Stimulated activated CD8-positive, alpha-beta memory T cell treated with anti-CD3 and anti-CD28 coated beads, Interleukin-7, amount 100 ng/mL, for 4 hours (primary cell): ENCODE results near the gene ABCG1.

ENCODE experiments used
- DNase-seq, 2 donors: peaks; one replicate each; pipeline ENCODE4 v3.0.0-alpha.2; 2020; ENCODE audit warnings: low read depth in 2 of 2

Gene ABCG1

GRCh38 chr21:42266971-42267556, 48.1 kb downstream of the ABCG1 start:
- no peak for DNase-seq

- no peak for DNase-seq
Measured at GRCh38 chr21:42269386-42269785, 50.4 kb downstream of the ABCG1 start.

- no peak for DNase-seq
Measured at GRCh38 chr21:42271065-42271464, 52.1 kb downstream of the ABCG1 start.

- no peak for DNase-seq
Measured at GRCh38 chr21:42272109-42272962, 53.4 kb downstream of the ABCG1 start.

- no peak for DNase-seq
Measured at GRCh38 chr21:42272984-42273600, 54.2 kb downstream of the ABCG1 start.

GRCh38 chr21:42276076-42276475, 57.1 kb downstream of the ABCG1 start:
- DNase-seq: no peak

GRCh38 chr21:42276526-42277154, 57.7 kb downstream of the ABCG1 start:
- no peak for DNase-seq

GRCh38 chr21:42277593-42277992, 58.7 kb downstream of the ABCG1 start:
- no peak for DNase-seq

GRCh38 chr21:42278451-42279149, 59.7 kb downstream of the ABCG1 start:
- no peak for DNase-seq

GRCh38 chr21:42279341-42279871, 60.5 kb downstream of the ABCG1 start:
- DNase-seq: no peak

GRCh38 chr21:42279888-42280287, 60.9 kb downstream of the ABCG1 start:
- no peak for DNase-seq

- DNase-seq: no peak
Measured at GRCh38 chr21:42280356-42281180, 61.6 kb downstream of the ABCG1 start.

GRCh38 chr21:42281181-42281680, 62.3 kb downstream of the ABCG1 start:
- no peak for DNase-seq

GRCh38 chr21:42282021-42282420, 63.1 kb downstream of the ABCG1 start:
- DNase-seq: no peak

GRCh38 chr21:42282715-42283114, 63.8 kb downstream of the ABCG1 start:
- DNase-seq: no peak

GRCh38 chr21:42285569-42286245, 66.8 kb downstream of the ABCG1 start:
- DNase-seq: no peak

GRCh38 chr21:42286416-42286815, 67.5 kb downstream of the ABCG1 start:
- DNase-seq: no peak

- no peak for DNase-seq
Measured at GRCh38 chr21:42287193-42288083, 68.5 kb downstream of the ABCG1 start.

- DNase-seq: no peak
Measured at GRCh38 chr21:42288962-42289361, 70.0 kb downstream of the ABCG1 start.
